Measurements from ENCODE around the gene ATXN2L. TPM values are rescaled to one million over a fixed set of nuclear protein-coding genes. Genes with fewer than 3 reads are reported as not detected.

The ATXN2L gene
- polyA plus RNA-seq, 1 of the 3 experiments (the other 2 are of a cell fraction), result 39.2 TPM

GRCh38 chr16:28879261-28879840, 56.6 kb downstream of the ATXN2L start:
- peaks cover 0 to 5% of the 10 kb centered on the region in 2 experiments for H3K36me3 ChIP-seq (replicated peaks in 1 of 2; ENCODE audit: control insufficient read depth in 1 of 2, insufficient read depth in 2 of 2, low read length in 1 of 2)
- H3K4me2 ChIP-seq, result peak overlapping the region; percentile 95
- WGBS (ENCODE audit: low lambda C conversion rate), result 4% methylated on average over 7 of the region's 27 CpGs
- H2AFZ ChIP-seq (ENCODE audit: low read depth), result peak overlapping the region; percentile 90
- peaks cover 4% of the 10 kb centered on the region for H3F3A ChIP-seq (replicated peaks; ENCODE audit: insufficient read depth)
- POLR2A ChIA-PET, result interaction anchor here (1.4 to 2.0 kb wide), 4 partner anchors 10 to 56 kb away, joined by 4 to 7 read pairs (median 4); no protein-coding TSS in a partner anchor
- no peaks in the 10 kb centered on the region for H3K79me2 ChIP-seq (ENCODE audit: insufficient read depth)
- H3K9me2 ChIP-seq, result no peaks in the 10 kb centered on the region
- H3K27me3 ChIP-seq (ENCODE audit: insufficient read depth), result no peaks in the 10 kb centered on the region
- H3K9me3 ChIP-seq, result no peaks in the 10 kb centered on the region
- DNase-seq, result no peak
- H4K20me1 ChIP-seq (ENCODE audit: insufficient read depth), result no peaks in the 10 kb centered on the region
- peak overlapping the region; percentile 79 for H3K9ac ChIP-seq
- H3K27ac ChIP-seq (ENCODE audit: low read depth in 2 of 2, low read length in 1 of 2), result peak overlapping the region; percentile 24 to 78; a peak in 3 of 4 replicates
- CTCF ChIA-PET, result interaction anchor here (0.7 to 2.1 kb wide), 3 partner anchors 14 to 66 kb away, joined by 3 to 9 read pairs (median 3); no protein-coding TSS in a partner anchor
- no peak for TF ChIP-seq RAD21 (IDR thresholded peaks at IDR 0.05; ENCODE audit: low read length)
- no peak for TF ChIP-seq MEF2A (IDR thresholded peaks at IDR 0.05; ENCODE audit: borderline replicate concordance, low read depth)
- no peak for TF ChIP-seq SMC3 (IDR thresholded peaks at IDR 0.05; ENCODE audit: low read depth, low read length)
- no peak for TF ChIP-seq SIN3A (IDR thresholded peaks at IDR 0.05; ENCODE audit: borderline replicate concordance, low read depth, low read length)
- TF ChIP-seq, protein P1, sequence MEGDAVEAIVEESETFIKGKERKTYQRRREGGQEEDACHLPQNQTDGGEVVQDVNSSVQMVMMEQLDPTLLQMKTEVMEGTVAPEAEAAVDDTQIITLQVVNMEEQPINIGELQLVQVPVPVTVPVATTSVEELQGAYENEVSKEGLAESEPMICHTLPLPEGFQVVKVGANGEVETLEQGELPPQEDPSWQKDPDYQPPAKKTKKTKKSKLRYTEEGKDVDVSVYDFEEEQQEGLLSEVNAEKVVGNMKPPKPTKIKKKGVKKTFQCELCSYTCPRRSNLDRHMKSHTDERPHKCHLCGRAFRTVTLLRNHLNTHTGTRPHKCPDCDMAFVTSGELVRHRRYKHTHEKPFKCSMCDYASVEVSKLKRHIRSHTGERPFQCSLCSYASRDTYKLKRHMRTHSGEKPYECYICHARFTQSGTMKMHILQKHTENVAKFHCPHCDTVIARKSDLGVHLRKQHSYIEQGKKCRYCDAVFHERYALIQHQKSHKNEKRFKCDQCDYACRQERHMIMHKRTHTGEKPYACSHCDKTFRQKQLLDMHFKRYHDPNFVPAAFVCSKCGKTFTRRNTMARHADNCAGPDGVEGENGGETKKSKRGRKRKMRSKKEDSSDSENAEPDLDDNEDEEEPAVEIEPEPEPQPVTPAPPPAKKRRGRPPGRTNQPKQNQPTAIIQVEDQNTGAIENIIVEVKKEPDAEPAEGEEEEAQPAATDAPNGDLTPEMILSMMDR (IDR thresholded peaks at IDR 0.05), result no peak
- H3K4me3 ChIP-seq (ENCODE audit: low read depth in 2 of 2, low read length in 1 of 2), result peak overlapping the region; percentile 77 to 95
- peaks cover 0 to 14% of the 10 kb centered on the region in 2 experiments; a peak in 1 of 4 replicates for H3K4me1 ChIP-seq (ENCODE audit: control insufficient read depth in 1 of 2, insufficient read depth in 2 of 2, low read depth in 1 of 2, low read length in 1 of 2)

GRCh38 chr16:28879841-28880588, 57.2 kb downstream of the ATXN2L start:
- Histone ChIP-seq H2AFZ (ENCODE audit: low read depth) (peak overlapping the region; percentile 90; the same call in 1 of the 2 replicates), H3K9me3 (no peaks in the 10 kb centered on the region), H3F3A (replicated peaks; ENCODE audit: insufficient read depth) (peaks cover 4% of the 10 kb centered on the region), H3K9ac (peak overlapping the region; percentile 79), H3K27me3 (ENCODE audit: insufficient read depth) (no peaks in the 10 kb centered on the region), H3K4me2 (peak overlapping the region; percentile 95), H3K4me3 (ENCODE audit: low read depth in 2 of 2, low read length in 1 of 2) (peak overlapping the region; percentile 77 to 95), H3K4me1 (ENCODE audit: control insufficient read depth in 1 of 2, insufficient read depth in 2 of 2, low read depth in 1 of 2, low read length in 1 of 2) (peaks cover 0 to 14% of the 10 kb centered on the region in 2 experiments; a peak in 1 of 4 replicates), H3K9me2 (no peaks in the 10 kb centered on the region), H3K36me3 (replicated peaks in 1 of 2; ENCODE audit: control insufficient read depth in 1 of 2, insufficient read depth in 2 of 2, low read length in 1 of 2) (peaks cover 0 to 3% of the 10 kb centered on the region in 2 experiments), H4K20me1 (ENCODE audit: insufficient read depth) (no peaks in the 10 kb centered on the region), H3K27ac (ENCODE audit: low read depth in 2 of 2, low read length in 1 of 2) (peak overlapping the region; percentile 24 to 78; a peak in 3 of 4 replicates), H3K79me2 (ENCODE audit: insufficient read depth) (no peaks in the 10 kb centered on the region)
- WGBS (ENCODE audit: low lambda C conversion rate), result 8% methylated on average over 40 of the region's 66 CpGs
- DNase-seq, result peak; percentile 99
- ChIA-PET POLR2A (interaction anchor here (1.4 to 2.0 kb wide), 4 partner anchors 9 to 56 kb away, joined by 4 to 7 read pairs (median 4); no protein-coding TSS in a partner anchor), CTCF (interaction anchor here (0.7 to 2.1 kb wide), 3 partner anchors 15 to 65 kb away, joined by 3 to 9 read pairs (median 3); no protein-coding TSS in a partner anchor)
- TF ChIP-seq ZBTB33 (IDR thresholded peaks at IDR 0.05; ENCODE audit: borderline replicate concordance, low read depth) (no peak), NRF1 (IDR thresholded peaks at IDR 0.05; ENCODE audit: low read depth, low read length) (peak; percentile 51), RXRA (IDR thresholded peaks at IDR 0.05; ENCODE audit: borderline replicate concordance, low read depth) (no peak), RCOR1 (IDR thresholded peaks at IDR 0.05; ENCODE audit: low read length) (no peak), CHD2 (IDR thresholded peaks at IDR 0.05; ENCODE audit: low read length, partially characterized antibody) (peak; percentile 31), SIN3A (IDR thresholded peaks at IDR 0.05; ENCODE audit: borderline replicate concordance, low read depth, low read length) (peak; percentile 69; the same call in 1 of the 2 replicates), TAF1 (IDR thresholded peaks at IDR 0.05; ENCODE audit: borderline replicate concordance, low read depth, low read length) (0 out of 2 replicates have a peak, but pooled peaks have one; percentile 44), MXI1 (IDR thresholded peaks at IDR 0.05; ENCODE audit: low read depth, low read length) (peak; percentile 43; the same call in 1 of the 2 replicates), RFX5 (IDR thresholded peaks at IDR 0.05; ENCODE audit: low read length) (no peak), POLR2AphosphoS5 (IDR thresholded peaks at IDR 0.05; ENCODE audit: low read depth, low read length) (peak; percentile 86)
- TF ChIP-seq, protein P2, sequence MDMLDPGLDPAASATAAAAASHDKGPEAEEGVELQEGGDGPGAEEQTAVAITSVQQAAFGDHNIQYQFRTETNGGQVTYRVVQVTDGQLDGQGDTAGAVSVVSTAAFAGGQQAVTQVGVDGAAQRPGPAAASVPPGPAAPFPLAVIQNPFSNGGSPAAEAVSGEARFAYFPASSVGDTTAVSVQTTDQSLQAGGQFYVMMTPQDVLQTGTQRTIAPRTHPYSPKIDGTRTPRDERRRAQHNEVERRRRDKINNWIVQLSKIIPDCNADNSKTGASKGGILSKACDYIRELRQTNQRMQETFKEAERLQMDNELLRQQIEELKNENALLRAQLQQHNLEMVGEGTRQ (IDR thresholded peaks at IDR 0.05; ENCODE audit: borderline replicate concordance, low read depth, low read length), result no peak
- TF ChIP-seq, protein P3, sequence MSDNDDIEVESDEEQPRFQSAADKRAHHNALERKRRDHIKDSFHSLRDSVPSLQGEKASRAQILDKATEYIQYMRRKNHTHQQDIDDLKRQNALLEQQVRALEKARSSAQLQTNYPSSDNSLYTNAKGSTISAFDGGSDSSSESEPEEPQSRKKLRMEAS (IDR thresholded peaks at IDR 0.05; ENCODE audit: low read depth), result peak; percentile 67
- TF ChIP-seq, protein P1 (IDR thresholded peaks at IDR 0.05), result no peak
